OCI-M2 (cell line): Measurements from ENCODE around the gene ZBTB20.

Experiments
- DNase-seq: peaks from one replicate; lab custom pipeline; 2025; ENCODE audit not compliant: unreplicated experiment; lab: John Stamatoyannopoulos, UW

ZBTB20 gene

DNA sequence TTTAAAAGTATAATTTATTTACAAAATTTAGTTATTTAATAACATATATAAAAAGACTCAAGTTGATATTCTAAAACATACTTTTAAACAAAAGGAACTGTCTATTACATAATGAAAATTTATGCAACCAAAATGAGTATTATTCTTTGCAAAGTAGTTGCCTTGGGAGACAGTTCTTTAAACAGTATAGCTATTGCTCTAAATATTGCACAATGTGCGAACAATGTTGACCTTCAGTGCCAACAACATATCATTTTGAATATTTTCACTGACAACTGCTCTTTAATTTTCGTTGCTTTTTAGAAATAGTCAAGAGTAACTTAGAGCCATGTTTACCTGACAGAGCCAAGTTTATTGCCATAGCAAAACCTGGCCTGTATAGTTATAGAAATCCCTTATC lies 124.9 kb downstream of the ZBTB20 start:
- no peak for DNase-seq

GRCh38 chr3:115021061-115021460 lies 126.0 kb downstream of the ZBTB20 start:
- no peak for DNase-seq

DNA sequence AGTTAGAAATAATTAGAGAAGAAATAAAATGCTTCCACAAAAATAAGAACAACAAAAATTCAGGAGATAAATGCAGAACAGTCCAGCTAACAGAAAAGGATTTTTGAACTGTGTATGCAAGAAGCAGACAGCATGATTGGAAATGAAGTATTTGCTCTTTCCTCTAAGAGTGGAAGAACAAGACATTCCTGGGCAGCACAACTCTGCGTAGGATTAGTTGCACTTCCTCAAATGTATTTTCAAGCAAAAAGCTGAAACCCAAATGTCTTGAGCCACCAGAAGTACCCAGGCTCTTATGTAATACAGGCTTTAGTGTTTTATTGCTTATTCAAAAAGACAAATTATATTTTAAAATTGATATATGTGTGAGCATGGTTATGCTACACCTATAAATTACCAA lies 127.2 kb downstream of the ZBTB20 start:
- DNase-seq = no peak

DNA sequence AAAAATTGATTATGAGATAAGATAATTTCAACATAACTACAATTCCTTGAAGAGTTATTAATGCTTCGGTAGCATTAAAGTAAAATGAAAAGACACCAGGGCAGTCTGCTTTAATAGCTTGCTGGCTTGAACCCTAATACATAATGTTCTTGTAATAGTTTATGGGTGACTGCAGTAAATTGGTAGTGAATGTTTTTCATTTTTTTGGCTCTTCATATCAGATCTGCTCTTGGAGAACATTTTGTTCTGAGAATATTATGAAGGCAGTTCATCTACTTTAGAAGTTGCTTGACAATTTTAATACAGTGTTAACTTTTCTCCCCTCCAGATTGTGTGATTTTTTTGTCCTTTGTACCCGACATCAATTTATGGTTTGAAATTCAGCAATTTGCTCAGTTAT lies 128.4 kb downstream of the ZBTB20 start:
- no peak for DNase-seq

DNA sequence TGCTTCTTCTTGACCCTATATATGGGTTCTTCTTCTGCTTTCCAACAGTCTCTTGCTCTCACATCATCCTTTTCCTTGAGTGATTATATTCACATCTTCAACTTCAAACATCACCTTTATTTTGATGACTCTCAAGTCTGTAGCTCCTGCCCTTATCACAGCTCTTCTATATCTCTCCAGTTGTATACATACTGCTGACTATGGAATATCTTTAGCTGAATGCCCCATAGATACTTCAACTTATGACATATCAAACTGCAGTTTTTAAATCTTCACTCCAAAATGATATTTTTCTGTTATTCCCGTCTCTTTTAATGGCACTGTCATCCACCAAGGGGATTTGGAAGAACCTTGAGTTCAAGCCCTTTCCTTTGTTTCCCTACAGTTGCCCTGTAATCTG lies 139.1 kb downstream of the ZBTB20 start:
- DNase-seq = no peak

DNA sequence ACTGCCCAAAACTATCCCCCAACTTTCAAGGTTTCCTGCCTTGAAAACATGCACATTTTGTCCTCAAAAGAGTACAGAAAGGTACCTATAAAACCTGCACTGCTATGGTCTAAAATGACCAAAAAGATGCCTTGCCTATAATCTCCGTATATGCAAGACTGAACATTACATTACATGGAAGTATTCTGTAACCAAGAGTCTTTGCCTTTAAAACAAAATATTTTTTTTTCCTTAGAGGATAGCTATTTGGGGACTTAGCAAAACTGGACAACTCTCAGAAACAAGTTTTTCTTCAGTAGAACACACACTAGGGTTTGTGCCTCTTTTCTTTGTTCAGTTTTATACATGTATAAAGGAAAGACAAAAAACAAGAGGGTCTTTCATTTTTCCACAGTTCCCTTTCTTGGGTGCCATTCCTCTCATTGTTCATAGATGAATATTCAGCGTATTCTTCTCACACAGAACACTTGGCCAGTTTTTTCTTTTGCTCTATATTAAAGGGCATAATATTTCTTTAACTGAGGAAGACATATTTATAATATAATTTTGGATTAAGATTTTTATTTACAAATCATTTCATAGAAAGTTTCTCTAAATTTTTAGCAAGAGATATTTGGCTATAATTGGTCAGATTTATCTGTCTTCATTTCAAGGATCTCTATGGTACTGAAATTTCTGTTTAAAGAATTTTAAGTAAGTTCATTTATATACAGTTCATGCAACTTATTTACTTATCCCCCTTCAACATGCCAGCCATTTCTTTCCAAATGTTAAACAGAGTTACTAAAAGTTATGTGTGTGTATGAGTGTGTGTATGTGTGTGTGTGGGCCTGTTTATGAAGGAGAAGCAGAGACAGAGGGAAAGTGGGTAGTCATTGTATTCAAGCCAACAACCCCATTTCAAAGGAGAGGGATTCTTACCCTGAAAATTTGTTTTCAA lies 142.6 kb downstream of the ZBTB20 start:
- no peak for DNase-seq

DNA sequence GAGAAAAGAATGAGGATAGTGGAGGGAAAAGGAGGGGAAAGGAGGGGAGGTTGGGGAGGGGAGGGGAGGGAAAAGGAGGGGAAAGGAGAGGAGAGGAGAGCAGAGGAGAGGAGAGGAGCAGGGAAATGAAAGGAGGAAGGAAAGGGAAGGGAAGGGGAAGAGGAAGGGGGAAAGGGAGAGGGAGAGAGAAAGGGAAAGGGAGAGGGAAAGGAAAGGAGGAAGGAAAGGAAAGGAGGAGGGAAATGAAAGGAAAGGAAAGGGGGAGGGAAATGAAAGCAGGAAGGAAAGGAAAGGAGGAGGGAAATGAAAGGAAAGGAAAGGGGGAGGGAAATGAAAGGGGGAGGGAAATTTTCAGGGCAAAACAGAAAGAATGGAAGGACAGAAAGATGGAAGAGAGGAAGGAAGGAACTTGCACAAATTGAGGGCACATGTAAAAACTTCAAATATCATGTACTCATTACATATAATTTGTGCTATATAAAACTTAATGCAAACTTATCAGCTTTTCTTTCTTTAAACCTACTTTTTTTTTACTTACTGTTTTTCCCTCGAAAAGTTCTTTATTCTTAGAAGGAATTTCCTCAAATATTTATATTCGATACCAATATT lies 148.0 kb downstream of the ZBTB20 start:
- DNase-seq = no peak

DNA sequence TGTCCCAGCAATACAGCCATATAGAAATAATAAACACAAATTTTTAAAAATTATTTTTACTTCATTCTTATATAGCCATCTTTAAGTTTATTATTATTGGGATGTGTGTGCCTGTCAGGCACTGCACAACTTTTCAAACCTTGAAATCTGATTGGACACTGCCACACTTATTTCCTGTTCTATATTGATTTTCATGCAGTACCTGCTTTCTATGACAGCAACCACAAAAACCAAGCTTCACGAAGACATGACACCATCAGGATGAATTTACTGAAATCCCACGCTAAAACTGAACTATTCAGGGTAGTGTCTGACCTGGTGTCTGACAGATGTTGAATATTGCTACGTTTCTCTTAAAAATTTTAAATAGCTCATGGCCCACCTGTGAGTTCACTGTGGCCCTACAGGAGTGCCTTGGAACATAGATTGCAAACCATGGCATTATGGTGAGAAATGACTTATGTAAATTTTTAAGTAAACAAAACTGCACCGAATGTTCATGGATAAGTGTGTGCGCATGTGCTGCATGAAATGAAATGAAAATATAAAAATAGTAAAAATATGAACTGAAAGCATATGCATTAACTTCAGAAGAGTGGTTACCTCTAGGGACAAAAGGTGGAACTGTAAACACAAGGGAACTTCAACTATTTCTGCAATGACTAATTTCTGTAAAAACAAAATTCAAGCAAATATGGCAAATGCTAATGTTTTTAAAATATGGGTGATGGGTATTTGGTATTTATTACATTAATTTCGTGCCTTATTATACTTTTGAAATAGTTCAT lies 152.3 kb downstream of the ZBTB20 start:
- DNase-seq = no peak

DNA sequence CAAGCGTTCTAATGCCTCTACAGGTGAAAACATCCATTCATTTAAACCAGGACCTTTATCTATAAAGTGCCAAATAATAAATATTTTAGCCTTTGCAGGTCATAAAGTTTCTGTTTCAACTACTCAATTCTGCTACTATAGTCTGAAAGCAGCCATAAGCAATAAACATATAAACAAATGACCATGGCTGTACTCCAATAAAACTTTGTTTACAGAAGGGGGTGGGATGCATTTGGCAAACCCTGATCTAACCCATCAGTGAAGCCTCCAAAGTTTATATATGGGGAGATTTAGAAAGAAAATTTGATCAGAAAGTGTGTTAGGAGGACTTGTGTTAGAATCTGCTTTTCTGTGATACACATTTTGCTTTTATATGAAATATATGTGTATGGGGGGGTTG lies 161.3 kb downstream of the ZBTB20 start:
- no peak for DNase-seq

DNA sequence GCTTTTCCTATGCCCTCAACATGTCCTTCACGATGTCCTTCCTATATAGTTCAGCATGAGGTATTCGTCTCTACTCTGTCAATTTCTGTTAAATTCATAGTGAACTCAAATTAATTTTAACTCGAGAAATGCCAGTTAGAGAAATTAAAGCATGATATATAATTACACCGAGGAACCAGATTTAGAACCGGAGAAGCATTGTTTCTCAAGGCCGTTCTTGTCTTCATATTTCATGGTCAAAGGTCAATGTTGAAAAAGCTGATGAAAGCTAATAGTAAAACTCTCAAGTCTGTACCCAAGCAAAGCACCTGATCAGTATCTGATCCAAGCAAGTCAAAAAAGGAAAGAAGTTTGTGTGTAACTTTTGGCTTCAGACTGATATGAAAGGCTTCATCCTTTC lies 163.8 kb downstream of the ZBTB20 start:
- DNase-seq = no peak

GRCh38 chr3:114974387-114974786 lies 172.7 kb downstream of the ZBTB20 start:
- DNase-seq = no peak

DNA sequence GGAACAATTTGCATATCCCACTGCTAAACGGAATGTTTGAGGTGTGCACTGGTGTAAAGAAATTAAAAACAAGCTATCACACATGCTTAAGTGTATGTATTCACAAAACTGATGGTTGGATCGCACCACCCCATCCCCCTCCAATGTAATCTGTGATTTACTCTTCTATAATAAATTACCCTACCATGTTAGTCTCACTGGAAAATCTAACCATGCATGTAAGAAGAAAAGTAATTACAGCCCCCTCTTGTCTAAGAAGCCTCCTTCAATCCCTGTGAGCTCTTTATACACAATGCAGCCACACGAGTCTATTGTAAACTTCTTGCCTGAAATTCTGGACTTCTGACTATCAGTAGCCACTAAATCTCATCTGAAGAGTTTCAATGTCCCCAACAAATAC lies 173.6 kb downstream of the ZBTB20 start:
- DNase-seq = no peak

GRCh38 chr3:114967168-114967567 lies 179.9 kb downstream of the ZBTB20 start:
- DNase-seq = no peak

DNA sequence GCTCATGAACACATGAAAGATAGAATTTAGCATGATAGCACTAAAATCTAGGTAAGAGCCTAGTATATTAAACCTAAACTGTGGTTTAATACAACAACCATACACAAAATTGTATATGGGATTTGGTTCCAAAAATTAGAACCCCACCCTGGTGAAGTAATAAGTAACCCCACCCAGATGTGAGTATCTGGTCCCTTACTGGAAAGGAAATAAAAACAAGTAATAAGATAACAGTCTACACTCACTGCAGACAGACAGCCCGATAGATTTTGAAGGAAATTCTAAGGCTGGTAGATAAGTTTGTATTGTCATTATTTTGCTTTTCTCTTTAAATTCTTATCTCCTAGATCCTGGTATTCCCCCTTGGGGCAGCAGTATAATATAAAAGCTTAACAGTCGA lies 184.9 kb downstream of the ZBTB20 start:
- DNase-seq = no peak

- DNase-seq = no peak
These were observed 188.2 kb downstream of the ZBTB20 start for GRCh38 chr3:114958930-114959329.

- DNase-seq = no peak
These were observed 193.3 kb downstream of the ZBTB20 start for GRCh38 chr3:114953800-114954199.

DNA sequence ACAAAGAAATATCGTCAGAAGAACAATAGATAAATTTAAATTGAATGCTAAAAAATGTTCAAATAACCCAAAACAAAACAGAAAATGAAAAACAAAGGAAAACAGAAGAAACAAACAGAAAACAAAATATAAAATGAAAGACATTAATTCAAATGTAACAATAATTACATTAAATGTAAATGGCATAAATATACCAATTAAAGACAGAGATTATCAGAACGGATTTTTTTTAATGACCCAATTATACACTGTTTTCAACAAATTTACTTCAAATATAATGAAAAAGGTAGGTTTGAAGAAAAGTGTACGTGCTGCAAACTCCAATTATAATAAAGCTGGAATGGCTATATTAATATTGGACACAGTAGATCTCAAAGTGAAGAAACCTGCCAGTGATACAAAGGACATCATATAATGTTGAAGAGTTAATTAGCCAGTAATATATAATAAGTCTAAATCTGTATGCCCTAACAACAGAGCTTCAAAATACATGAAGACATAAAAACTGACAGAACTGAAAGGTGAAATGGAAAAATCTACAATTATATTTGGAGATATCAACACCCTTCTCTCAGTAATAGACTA lies 193.8 kb downstream of the ZBTB20 start:
- no peak for DNase-seq

DNA sequence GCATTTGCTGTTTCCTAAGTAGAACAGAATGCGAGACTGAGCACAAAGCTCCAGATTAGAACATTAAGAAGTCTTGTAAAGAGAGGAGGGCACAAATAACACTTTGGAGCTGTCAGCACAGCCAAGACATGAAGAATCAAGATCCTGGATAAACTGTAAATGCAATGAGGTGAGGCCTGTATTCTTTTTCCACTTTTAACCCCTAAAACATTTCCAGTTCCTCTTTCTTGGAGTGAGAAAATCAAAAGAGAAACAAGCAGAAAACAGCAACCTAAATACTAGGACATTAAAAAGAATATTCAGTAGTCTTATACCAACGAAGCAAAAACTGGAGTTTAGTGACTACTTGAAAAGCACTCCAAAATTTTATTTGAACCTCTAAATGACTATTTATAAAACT lies 204.3 kb downstream of the ZBTB20 start:
- DNase-seq = no peak

- DNase-seq = no peak
These were observed 205.3 kb downstream of the ZBTB20 start for GRCh38 chr3:114941626-114942309.

- DNase-seq = no peak
These were observed 207.2 kb downstream of the ZBTB20 start for GRCh38 chr3:114939920-114940319.

DNA sequence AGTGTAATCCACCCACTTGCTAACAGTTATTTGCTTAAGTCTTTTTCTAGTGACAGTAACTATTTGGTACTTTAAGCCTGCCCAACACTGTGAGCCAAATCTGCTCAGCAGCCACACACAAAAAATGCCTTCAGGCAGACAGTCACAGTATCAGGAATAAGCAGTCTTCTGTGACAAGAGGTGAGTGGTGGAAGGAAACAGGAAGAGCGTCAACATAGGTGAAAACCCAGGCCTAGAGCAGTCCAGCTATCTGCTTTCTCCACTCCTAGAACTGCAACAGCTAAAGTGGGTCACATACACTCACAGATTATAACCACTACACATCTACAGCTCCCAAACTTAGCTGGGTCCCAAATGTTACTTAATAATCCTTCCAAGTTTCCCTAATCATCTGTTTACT lies 213.7 kb downstream of the ZBTB20 start:
- DNase-seq = no peak
